HL-60 (cell line): ENCODE data around the gene OSBPL10.

Experiments
- GABPA ChIP-seq: IDR thresholded peaks from 2 replicates; pipeline ENCODE4 v1.6.1; 2012; ENCODE audit warnings: low read depth
- POLR2AphosphoS5 ChIP-seq: IDR thresholded peaks from 2 replicates; pipeline ENCODE4 v1.6.1; 2012; ENCODE audit warnings: low read depth
- TF ChIP-seq, protein P1 (sequence below): IDR thresholded peaks from one replicate; pipeline ENCODE4 v1.5.1; 2011; ENCODE audit warnings: low read length, control low read depth, inconsistent platforms; ENCODE audit not compliant: insufficient read depth

DNA sequence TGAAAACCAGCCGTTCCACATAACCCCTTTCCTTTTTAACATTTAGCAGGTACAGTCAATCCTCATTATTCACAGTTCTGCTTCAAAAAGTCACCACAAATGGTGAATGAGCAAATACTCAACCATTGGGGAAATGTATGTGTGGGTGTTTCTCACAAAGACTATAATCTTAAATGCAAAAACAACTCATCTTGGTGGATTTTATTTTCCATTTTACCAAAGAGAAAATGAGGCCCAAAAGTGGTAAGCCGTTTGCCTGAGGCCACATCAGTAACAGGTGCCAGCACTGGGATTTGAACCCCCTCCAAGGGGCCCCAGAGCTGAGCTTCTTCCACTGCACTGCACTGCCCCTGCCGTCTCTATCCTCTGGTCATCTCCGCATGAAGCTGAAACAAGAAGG, 208.8 kb downstream of the OSBPL10 start:
- no peak for TF ChIP-seq GABPA
- TF ChIP-seq, protein P1, sequence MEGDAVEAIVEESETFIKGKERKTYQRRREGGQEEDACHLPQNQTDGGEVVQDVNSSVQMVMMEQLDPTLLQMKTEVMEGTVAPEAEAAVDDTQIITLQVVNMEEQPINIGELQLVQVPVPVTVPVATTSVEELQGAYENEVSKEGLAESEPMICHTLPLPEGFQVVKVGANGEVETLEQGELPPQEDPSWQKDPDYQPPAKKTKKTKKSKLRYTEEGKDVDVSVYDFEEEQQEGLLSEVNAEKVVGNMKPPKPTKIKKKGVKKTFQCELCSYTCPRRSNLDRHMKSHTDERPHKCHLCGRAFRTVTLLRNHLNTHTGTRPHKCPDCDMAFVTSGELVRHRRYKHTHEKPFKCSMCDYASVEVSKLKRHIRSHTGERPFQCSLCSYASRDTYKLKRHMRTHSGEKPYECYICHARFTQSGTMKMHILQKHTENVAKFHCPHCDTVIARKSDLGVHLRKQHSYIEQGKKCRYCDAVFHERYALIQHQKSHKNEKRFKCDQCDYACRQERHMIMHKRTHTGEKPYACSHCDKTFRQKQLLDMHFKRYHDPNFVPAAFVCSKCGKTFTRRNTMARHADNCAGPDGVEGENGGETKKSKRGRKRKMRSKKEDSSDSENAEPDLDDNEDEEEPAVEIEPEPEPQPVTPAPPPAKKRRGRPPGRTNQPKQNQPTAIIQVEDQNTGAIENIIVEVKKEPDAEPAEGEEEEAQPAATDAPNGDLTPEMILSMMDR = no peak
- no peak for TF ChIP-seq POLR2AphosphoS5
